Tibial nerve (tissue), 4 donors: ENCODE measurements around the gene MAPK1. TPM values are rescaled to one million over a fixed set of nuclear protein-coding genes. Genes with fewer than 3 reads are reported as not detected.
"Not testable (repeated sequence)": the region's sequence is repeated elsewhere in the genome, so short reads cannot be mapped to it uniquely, and the experiment has no call there.

ENCODE experiments used
- DNase-seq, 2 donors: peaks; one replicate each; pipeline ENCODE4 v3.0.0-alpha.2; 2019; ENCODE audit warnings: low spot score in 2 of 2
- H3K27ac ChIP-seq, 4 donors: fragments of 200-600 bp; sonication (generic) in 3 of 4; one replicate each; pipeline ENCODE4 v1.5.1; 2017 to 2019; ENCODE audit warnings: mild to moderate bottlenecking in 1 of 4
- H3K27me3 ChIP-seq, 2 donors: fragments of 200-600 bp; sonication (generic) in 1 of 2; one replicate each; pipeline versions ENCODE4 v1.5.1 to v1.6.0; 2017 to 2019
- H3K36me3 ChIP-seq, 3 donors: fragments of 200-600 bp; sonication (generic); one replicate each; pipeline ENCODE4 v1.5.1; 2018 to 2019
- H3K4me1 ChIP-seq, 4 donors: fragments of 200-600 bp; sonication (generic) in 3 of 4; one replicate each; pipeline ENCODE4 v1.5.1; 2017 to 2019
- H3K4me3 ChIP-seq, 4 donors: fragments of 200-600 bp; sonication (generic) in 3 of 4; one replicate each; pipeline ENCODE4 v1.5.1; 2017 to 2019; ENCODE audit warnings: mild to moderate bottlenecking in 1 of 4, moderate library complexity in 1 of 4
- H3K9me3 ChIP-seq, 4 donors: fragments of 200-600 bp; sonication (generic) in 3 of 4; one replicate each; pipeline ENCODE4 v1.5.1; 2017 to 2019
- EP300 ChIP-seq, 2 donors: sonication (generic); formaldehyde crosslinking; IDR thresholded peaks; one replicate each; pipeline ENCODE4 v1.6.1; 2017; ENCODE audit warnings: antibody characterized with exemption in 2 of 2, mild to moderate bottlenecking in 1 of 2
- POLR2A ChIP-seq, 2 donors: fragments of 450-650 bp; IDR thresholded peaks; one replicate each; pipeline ENCODE4 v1.6.1; 2017; ENCODE audit warnings: antibody characterized with exemption in 2 of 2, mild to moderate bottlenecking in 2 of 2, moderate library complexity in 2 of 2
- WGBS, 2 donors: methylation state at CpG; one replicate each; pipeline ENCODE4 v1.1.5; 2018; 5-methylcytosine and 5-hydroxymethylcytosine counted together
- total RNA-seq, 4 donors: library from RNA; depleted of rRNA; stranded (reverse); fragments of >200 nt; gene quantifications; one replicate each; pipeline ENCODE4 v1.1.0, GENCODE V29; 2016
- TF ChIP-seq, protein P1 (sequence below), 5 experiments: fragments of 200-600 bp in 3 of 5; fragments of 450-650 bp in 2 of 5; sonication (generic) in 3 of 5; IDR thresholded peaks; one replicate each; pipeline ENCODE4 v1.5.1; 2016 to 2019; ENCODE audit warnings: antibody characterized with exemption in 5 of 5, mild to moderate bottlenecking in 3 of 5, moderate library complexity in 2 of 5

Gene MAPK1
- total RNA-seq, 4 donors from 2014 or later, result 58.1 to 95.3 (median 73.1) TPM

GRCh38 chr22:21807544-21808529 is 59.6 kb downstream of the MAPK1 start:
- peaks cover 0 to 41% (median 2%) of the 10 kb centered on the region in 3 donors for H3K36me3 ChIP-seq
- H3K27ac ChIP-seq, result no peak overlapping the region
- no peak overlapping the region for H3K4me3 ChIP-seq
- DNase-seq, result no peak
- H3K27me3 ChIP-seq, result no peaks in the 10 kb centered on the region
- no peak for TF ChIP-seq EP300 (IDR thresholded peaks at IDR 0.05)
- no peak for TF ChIP-seq POLR2A (IDR thresholded peaks at IDR 0.05)
- TF ChIP-seq, protein P1, sequence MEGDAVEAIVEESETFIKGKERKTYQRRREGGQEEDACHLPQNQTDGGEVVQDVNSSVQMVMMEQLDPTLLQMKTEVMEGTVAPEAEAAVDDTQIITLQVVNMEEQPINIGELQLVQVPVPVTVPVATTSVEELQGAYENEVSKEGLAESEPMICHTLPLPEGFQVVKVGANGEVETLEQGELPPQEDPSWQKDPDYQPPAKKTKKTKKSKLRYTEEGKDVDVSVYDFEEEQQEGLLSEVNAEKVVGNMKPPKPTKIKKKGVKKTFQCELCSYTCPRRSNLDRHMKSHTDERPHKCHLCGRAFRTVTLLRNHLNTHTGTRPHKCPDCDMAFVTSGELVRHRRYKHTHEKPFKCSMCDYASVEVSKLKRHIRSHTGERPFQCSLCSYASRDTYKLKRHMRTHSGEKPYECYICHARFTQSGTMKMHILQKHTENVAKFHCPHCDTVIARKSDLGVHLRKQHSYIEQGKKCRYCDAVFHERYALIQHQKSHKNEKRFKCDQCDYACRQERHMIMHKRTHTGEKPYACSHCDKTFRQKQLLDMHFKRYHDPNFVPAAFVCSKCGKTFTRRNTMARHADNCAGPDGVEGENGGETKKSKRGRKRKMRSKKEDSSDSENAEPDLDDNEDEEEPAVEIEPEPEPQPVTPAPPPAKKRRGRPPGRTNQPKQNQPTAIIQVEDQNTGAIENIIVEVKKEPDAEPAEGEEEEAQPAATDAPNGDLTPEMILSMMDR (IDR thresholded peaks at IDR 0.05), result no peak
- WGBS, 2 donors, result 50 to 51% methylated on average over 6 of the region's 6 CpGs
- H3K4me1 ChIP-seq, result peaks cover 0 to 41% (median 2%) of the 10 kb centered on the region in 4 donors
- no peaks in the 10 kb centered on the region for H3K9me3 ChIP-seq

DNA sequence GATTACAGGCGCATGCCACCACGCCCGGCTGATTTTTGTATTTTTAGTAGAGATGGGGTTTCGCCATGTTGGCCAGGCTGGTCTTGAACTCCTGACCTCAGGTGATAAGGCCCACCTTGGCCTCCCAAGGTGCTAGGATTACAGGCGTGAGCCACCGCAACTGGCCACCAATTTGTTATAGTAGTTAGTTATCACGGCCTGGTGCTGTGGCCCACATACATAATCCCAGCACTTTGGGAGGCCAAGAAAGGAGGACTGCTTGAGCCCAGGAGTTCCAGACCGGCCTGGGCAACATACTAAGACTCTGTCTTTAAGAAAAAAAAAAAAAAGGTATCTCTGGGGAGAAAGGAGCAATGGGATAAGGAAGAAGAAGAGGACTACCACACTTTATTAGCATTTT is 62.1 kb downstream of the MAPK1 start:
- H3K36me3 ChIP-seq, result peaks cover 2 to 65% (median 7%) of the 10 kb centered on the region in 3 donors
- not testable (repeated sequence) for H3K27ac ChIP-seq, H3K4me3 ChIP-seq, H3K27me3 ChIP-seq, H3K9me3 ChIP-seq, DNase-seq
- 96 to 97% methylated on average over 8 of the region's 8 CpGs for WGBS, 2 donors
- H3K4me1 ChIP-seq, result peaks cover 0 to 41% (median 2%) of the 10 kb centered on the region in 4 donors

- WGBS, 2 donors, result 57 to 63% methylated on average over 6 of the region's 6 CpGs
- Histone ChIP-seq H3K27ac (peak overlapping the region in 2 of 4 donors; percentile 39 to 53), H3K27me3 (no peaks in the 10 kb centered on the region), H3K36me3 (peaks cover 2 to 76% (median 7%) of the 10 kb centered on the region in 3 donors), H3K4me1 (peaks cover 0 to 26% (median 2%) of the 10 kb centered on the region in 4 donors), H3K4me3 (no peak overlapping the region), H3K9me3 (no peaks in the 10 kb centered on the region)
- TF ChIP-seq, protein P1 (IDR thresholded peaks at IDR 0.05), result no peak
- TF ChIP-seq POLR2A (IDR thresholded peaks at IDR 0.05) (no peak), EP300 (IDR thresholded peaks at IDR 0.05) (no peak)
- no peak for DNase-seq
Observed at GRCh38 chr22:21803811-21804249, 63.6 kb downstream of the MAPK1 start.

DNA sequence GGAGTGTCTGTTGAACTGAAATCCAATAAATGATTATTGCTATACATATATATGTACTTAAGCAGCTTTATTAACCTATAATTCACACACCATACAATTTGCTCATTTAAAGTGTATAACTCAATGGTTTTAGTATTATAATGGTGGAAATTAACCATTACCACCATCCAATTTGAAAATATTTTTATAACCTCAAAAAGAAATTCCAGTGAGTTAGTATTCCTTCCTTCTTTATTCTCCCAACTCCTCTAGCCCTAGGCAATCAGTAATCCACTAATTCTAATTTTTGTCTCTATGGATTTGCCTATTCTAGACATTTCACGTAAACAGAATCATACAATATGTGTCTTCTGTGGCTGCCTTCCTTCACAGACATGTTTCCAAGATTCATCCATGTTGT is 64.8 kb downstream of the MAPK1 start:
- 94 to 98% methylated on average over 1 of the region's 1 CpG for WGBS, 2 donors

DNA sequence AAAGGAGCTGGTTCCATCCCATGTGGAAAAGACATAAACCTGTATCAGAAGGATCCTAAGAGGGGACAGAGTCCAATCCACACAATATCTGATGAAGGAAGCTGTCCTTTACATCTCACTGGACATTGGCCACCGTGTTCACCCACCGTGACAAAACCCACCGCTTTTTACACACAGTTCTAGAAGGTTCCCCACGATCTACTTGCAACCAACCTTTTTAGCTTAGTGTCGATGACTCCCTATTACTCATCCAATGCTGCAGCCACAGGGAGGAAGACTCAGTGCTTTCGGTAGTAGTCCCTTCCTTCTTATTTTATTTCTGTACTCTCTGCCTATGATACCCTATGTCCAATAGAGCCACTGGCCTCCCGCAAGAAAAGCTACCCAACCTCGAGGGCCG is 65.4 kb downstream of the MAPK1 start:
- Histone ChIP-seq H3K27me3 (no peaks in the 10 kb centered on the region), H3K4me1 (peaks cover 0 to 21% (median 0%) of the 10 kb centered on the region in 4 donors), H3K9me3 (no peaks in the 10 kb centered on the region), H3K27ac (no peak overlapping the region), H3K4me3 (no peak overlapping the region), H3K36me3 (peaks cover 2 to 89% (median 7%) of the 10 kb centered on the region in 3 donors)
- no peak for DNase-seq
- TF ChIP-seq EP300 (IDR thresholded peaks at IDR 0.05) (no peak), POLR2A (IDR thresholded peaks at IDR 0.05) (no peak)
- TF ChIP-seq, protein P1 (IDR thresholded peaks at IDR 0.05), result no peak
- 97 to 98% methylated on average over 9 of the region's 9 CpGs for WGBS, 2 donors

More for the DNA sequence above, 64.8 kb downstream of the MAPK1 start:
- H3K4me3 ChIP-seq, result no peak overlapping the region
- H3K27ac ChIP-seq, result no peak overlapping the region
- DNase-seq, result no peak
- TF ChIP-seq POLR2A (IDR thresholded peaks at IDR 0.05) (no peak), EP300 (IDR thresholded peaks at IDR 0.05) (no peak)
- TF ChIP-seq, protein P1 (IDR thresholded peaks at IDR 0.05), result no peak
- H3K4me1 ChIP-seq, result peaks cover 0 to 21% (median 0%) of the 10 kb centered on the region in 4 donors
- no peaks in the 10 kb centered on the region for H3K27me3 ChIP-seq
- H3K9me3 ChIP-seq, result no peaks in the 10 kb centered on the region
- H3K36me3 ChIP-seq, result peaks cover 2 to 88% (median 7%) of the 10 kb centered on the region in 3 donors

GRCh38 chr22:21801304-21801644 is 66.2 kb downstream of the MAPK1 start:
- WGBS, 2 donors, result 95 to 98% methylated on average over 7 of the region's 7 CpGs
- Histone ChIP-seq H3K4me1 (peaks cover 0 to 25% (median 0%) of the 10 kb centered on the region in 4 donors), H3K36me3 (peaks cover 2 to 88% (median 7%) of the 10 kb centered on the region in 3 donors), H3K27ac (peak overlapping the region in 1 of 4 donors; percentile 4)
- H3K4me3 ChIP-seq, H3K27me3 ChIP-seq, H3K9me3 ChIP-seq, DNase-seq: not testable (repeated sequence)
